GM21737 (cell line): ENCODE measurements around the gene LIMK2.
"Not testable (repeated sequence)": the region's sequence is repeated elsewhere in the genome, so short reads cannot be mapped to it uniquely, and the experiment has no call there.

Source experiments
- ATAC-seq: cut with Tn5 transposase; IDR thresholded peaks from one replicate; pipeline ENCODE4 v1.9.1; 2021; ENCODE audit warnings: mild to moderate bottlenecking, moderate library complexity; ENCODE audit not compliant: unreplicated experiment

Gene LIMK2

GRCh38 chr22:31241936-31242335 is 29.8 kb downstream of the LIMK2 start:
- ATAC-seq, result no peak

GRCh38 chr22:31243339-31244045 is 31.4 kb downstream of the LIMK2 start:
- ATAC-seq, result no peak

- no peak for ATAC-seq
Measured at GRCh38 chr22:31244046-31244942, 32.2 kb downstream of the LIMK2 start.

GRCh38 chr22:31244943-31245451 is 32.9 kb downstream of the LIMK2 start:
- ATAC-seq, result no peak

- ATAC-seq, result not testable (repeated sequence)
Measured at GRCh38 chr22:31245998-31246397, 33.9 kb downstream of the LIMK2 start.

- ATAC-seq, result no peak
Measured at GRCh38 chr22:31246687-31247086, 34.6 kb downstream of the LIMK2 start.

GRCh38 chr22:31247726-31248125 is 35.6 kb downstream of the LIMK2 start:
- ATAC-seq, result no peak

GRCh38 chr22:31248138-31248745 is 36.1 kb downstream of the LIMK2 start:
- ATAC-seq, result no peak

GRCh38 chr22:31248965-31249958 is 37.2 kb downstream of the LIMK2 start:
- ATAC-seq, result no peak

GRCh38 chr22:31250740-31251600 is 38.9 kb downstream of the LIMK2 start:
- ATAC-seq, result no peak

- ATAC-seq, result no peak
Measured at GRCh38 chr22:31253949-31254348, 41.9 kb downstream of the LIMK2 start.

GRCh38 chr22:31259798-31260473 is 47.8 kb downstream of the LIMK2 start:
- ATAC-seq, result no peak

GRCh38 chr22:31260474-31260856 is 48.4 kb downstream of the LIMK2 start:
- ATAC-seq, result no peak

GRCh38 chr22:31262312-31263133 is 50.4 kb downstream of the LIMK2 start:
- ATAC-seq, result no peak

GRCh38 chr22:31263896-31264640 is 52.0 kb downstream of the LIMK2 start:
- no peak for ATAC-seq

- no peak for ATAC-seq
Measured at GRCh38 chr22:31268281-31268680, 56.2 kb downstream of the LIMK2 start.

GRCh38 chr22:31269892-31270579 is 57.9 kb downstream of the LIMK2 start:
- ATAC-seq, result no peak
